ENCODE results near the gene KRTAP5-7.

DNA sequence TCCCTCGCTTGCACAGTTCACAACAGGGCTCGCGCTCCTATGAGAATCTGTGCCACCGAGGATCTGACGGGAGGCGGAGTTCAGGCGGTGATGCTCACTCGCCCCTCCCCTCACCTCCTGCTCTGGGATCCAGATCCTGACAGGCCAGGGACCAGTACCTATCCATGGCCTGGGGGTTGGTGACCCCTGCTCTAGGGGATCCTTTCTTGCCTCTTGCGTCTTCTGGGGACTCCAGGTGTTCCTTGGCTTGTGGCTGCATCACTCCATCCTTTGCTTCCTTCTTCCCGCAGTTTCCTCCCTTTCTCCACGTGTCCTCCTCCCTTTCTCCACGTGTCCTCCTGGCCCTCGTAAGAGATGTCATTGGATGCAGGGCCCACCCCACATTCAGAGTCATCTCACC, 30.6 kb upstream of the KRTAP5-7 start:
- TF ChIP-seq, protein P1, sequence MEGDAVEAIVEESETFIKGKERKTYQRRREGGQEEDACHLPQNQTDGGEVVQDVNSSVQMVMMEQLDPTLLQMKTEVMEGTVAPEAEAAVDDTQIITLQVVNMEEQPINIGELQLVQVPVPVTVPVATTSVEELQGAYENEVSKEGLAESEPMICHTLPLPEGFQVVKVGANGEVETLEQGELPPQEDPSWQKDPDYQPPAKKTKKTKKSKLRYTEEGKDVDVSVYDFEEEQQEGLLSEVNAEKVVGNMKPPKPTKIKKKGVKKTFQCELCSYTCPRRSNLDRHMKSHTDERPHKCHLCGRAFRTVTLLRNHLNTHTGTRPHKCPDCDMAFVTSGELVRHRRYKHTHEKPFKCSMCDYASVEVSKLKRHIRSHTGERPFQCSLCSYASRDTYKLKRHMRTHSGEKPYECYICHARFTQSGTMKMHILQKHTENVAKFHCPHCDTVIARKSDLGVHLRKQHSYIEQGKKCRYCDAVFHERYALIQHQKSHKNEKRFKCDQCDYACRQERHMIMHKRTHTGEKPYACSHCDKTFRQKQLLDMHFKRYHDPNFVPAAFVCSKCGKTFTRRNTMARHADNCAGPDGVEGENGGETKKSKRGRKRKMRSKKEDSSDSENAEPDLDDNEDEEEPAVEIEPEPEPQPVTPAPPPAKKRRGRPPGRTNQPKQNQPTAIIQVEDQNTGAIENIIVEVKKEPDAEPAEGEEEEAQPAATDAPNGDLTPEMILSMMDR (IDR thresholded peaks at IDR 0.05; ENCODE audit: extremely low read depth in 1 of 2, insufficient read depth in 1 of 2, low read depth in 1 of 2, low read length in 2 of 2) = no peak
- no peak for TF ChIP-seq FOS (IDR thresholded peaks at IDR 0.05; ENCODE audit: borderline replicate concordance, insufficient read depth, low read length)
- no peak for TF ChIP-seq POLR2A (IDR thresholded peaks at IDR 0.05; ENCODE audit: low read depth, low read length)

Data from endothelial cell of umbilical vein (primary cell).